SU-DHL-6 (cell line): ENCODE data around the gene ID3.

Source experiments
- H2AFZ ChIP-seq: fragments of 200-600 bp; sonication (generic); 2 replicates; pipeline ENCODE4 v1.6.1; 2014; ENCODE audit warnings: low read depth, mild to moderate bottlenecking, moderate library complexity, mixed read lengths, antibody characterized with exemption, low read length; ENCODE audit not compliant: severe bottlenecking
- H3F3A ChIP-seq: fragments of 200-600 bp; shearing (Covaris generic); 2 replicates; pipeline ENCODE4 v1.6.0; 2016; ENCODE audit warnings: antibody characterized with exemption, mild to moderate bottlenecking; ENCODE audit not compliant: insufficient read depth
- H3K27ac ChIP-seq: fragments of 200-600 bp; sonication (generic); 2 replicates; pipeline ENCODE4 v1.5.1; 2016; ENCODE audit warnings: low read depth, mild to moderate bottlenecking, low read length, moderate library complexity, mixed read lengths
- H3K27me3 ChIP-seq: fragments of 200-600 bp; sonication (generic), shearing (Covaris generic); 2 replicates; pipeline ENCODE4 v1.6.0; 2014; ENCODE audit warnings: mild to moderate bottlenecking, low read length
- H3K36me3 ChIP-seq: fragments of 200-600 bp; sonication (generic); 2 replicates; pipeline ENCODE4 v1.6.1; 2014; ENCODE audit warnings: mild to moderate bottlenecking, low read length, mixed read lengths
- H3K4me2 ChIP-seq: fragments of 300-600, 200-600 bp; shearing (Covaris generic), sonication (generic); 2 replicates; pipeline ENCODE4 v1.6.0; 2014; ENCODE audit warnings: low read length, low read depth, mild to moderate bottlenecking; ENCODE audit not compliant: poor library complexity, severe bottlenecking
- H3K4me3 ChIP-seq: fragments of 200-600 bp; sonication (generic); 2 replicates; pipeline ENCODE4 v1.5.1; 2014; ENCODE audit warnings: antibody characterized with exemption, low read length, mild to moderate bottlenecking, mixed read lengths; ENCODE audit not compliant: insufficient read depth, poor library complexity, severe bottlenecking
- H3K79me2 ChIP-seq: fragments of 200-600 bp; sonication (generic); 2 replicates; pipeline ENCODE4 v1.6.1; 2014; ENCODE audit warnings: mild to moderate bottlenecking, low read length, moderate library complexity; ENCODE audit not compliant: insufficient read depth
- H3K9ac ChIP-seq: fragments of 200-600 bp; sonication (generic); 2 replicates; pipeline ENCODE4 v1.7.0; 2014; ENCODE audit warnings: mild to moderate bottlenecking, low read length
- H3K9me2 ChIP-seq: fragments of 200-600 bp; sonication (generic); replicated peaks from 2 replicates; pipeline ENCODE4 v1.6.1; 2014; ENCODE audit warnings: low read length; ENCODE audit not compliant: insufficient read depth
- H3K9me3 ChIP-seq: fragments of 200-600 bp; sonication (generic); 2 replicates; pipeline ENCODE4 v1.6.1; 2014; ENCODE audit warnings: low read length, mixed read lengths; ENCODE audit not compliant: insufficient read depth
- H4K20me1 ChIP-seq: fragments of 200-600 bp; sonication (generic); 2 replicates; pipeline ENCODE4 v1.6.1; 2014; ENCODE audit warnings: low read depth, mild to moderate bottlenecking, antibody characterized with exemption, low read length, moderate library complexity, mixed read lengths
- EZH2phosphoT487 ChIP-seq: fragments of 200-600 bp; sonication (generic), shearing (Covaris generic); conservative IDR thresholded peaks from 2 replicates; pipeline ENCODE4 v1.6.1; 2018; ENCODE audit warnings: mild to moderate bottlenecking, antibody characterized with exemption, low read length, moderate library complexity, mixed read lengths
- TF ChIP-seq, protein P1 (sequence below): fragments of 200-600 bp; sonication (generic); IDR thresholded peaks from one replicate; pipeline ENCODE4 v1.5.1; 2017; ENCODE audit warnings: antibody characterized with exemption, mild to moderate bottlenecking, low read length, moderate library complexity; ENCODE audit not compliant: insufficient read depth, poor library complexity, severe bottlenecking

ID3 gene

GRCh38 chr1:23527366-23527765 is 31.9 kb downstream of the ID3 start:
- H3K9me2 ChIP-seq: no peaks in the 10 kb centered on the region
- H3K4me2 ChIP-seq: peak overlapping the region; percentile 96
- peak overlapping the region; percentile 96; the same call in 1 of the 2 replicates for H3K9ac ChIP-seq
- peaks cover 8% of the 10 kb centered on the region; the same call in 1 of the 2 replicates for H4K20me1 ChIP-seq
- peak overlapping the region; percentile 76 for H3K4me3 ChIP-seq
- H3K9me3 ChIP-seq: no peaks in the 10 kb centered on the region
- H3K79me2 ChIP-seq: peaks cover 76% of the 10 kb centered on the region
- peak overlapping the region; percentile 94 for H3K27ac ChIP-seq
- H3K27me3 ChIP-seq: no peaks in the 10 kb centered on the region
- H3K36me3 ChIP-seq: peaks cover 6% of the 10 kb centered on the region
- no peak for TF ChIP-seq EZH2phosphoT487
- TF ChIP-seq, protein P1, sequence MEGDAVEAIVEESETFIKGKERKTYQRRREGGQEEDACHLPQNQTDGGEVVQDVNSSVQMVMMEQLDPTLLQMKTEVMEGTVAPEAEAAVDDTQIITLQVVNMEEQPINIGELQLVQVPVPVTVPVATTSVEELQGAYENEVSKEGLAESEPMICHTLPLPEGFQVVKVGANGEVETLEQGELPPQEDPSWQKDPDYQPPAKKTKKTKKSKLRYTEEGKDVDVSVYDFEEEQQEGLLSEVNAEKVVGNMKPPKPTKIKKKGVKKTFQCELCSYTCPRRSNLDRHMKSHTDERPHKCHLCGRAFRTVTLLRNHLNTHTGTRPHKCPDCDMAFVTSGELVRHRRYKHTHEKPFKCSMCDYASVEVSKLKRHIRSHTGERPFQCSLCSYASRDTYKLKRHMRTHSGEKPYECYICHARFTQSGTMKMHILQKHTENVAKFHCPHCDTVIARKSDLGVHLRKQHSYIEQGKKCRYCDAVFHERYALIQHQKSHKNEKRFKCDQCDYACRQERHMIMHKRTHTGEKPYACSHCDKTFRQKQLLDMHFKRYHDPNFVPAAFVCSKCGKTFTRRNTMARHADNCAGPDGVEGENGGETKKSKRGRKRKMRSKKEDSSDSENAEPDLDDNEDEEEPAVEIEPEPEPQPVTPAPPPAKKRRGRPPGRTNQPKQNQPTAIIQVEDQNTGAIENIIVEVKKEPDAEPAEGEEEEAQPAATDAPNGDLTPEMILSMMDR: no peak
- peaks cover 59% of the 10 kb centered on the region for H3F3A ChIP-seq
- H2AFZ ChIP-seq: no peak overlapping the region

- Histone ChIP-seq H4K20me1 (peaks cover 8% of the 10 kb centered on the region; the same call in 1 of the 2 replicates), H3K9me2 (no peaks in the 10 kb centered on the region), H3K27ac (peak overlapping the region; percentile 94), H3K9me3 (no peaks in the 10 kb centered on the region), H3K9ac (peak overlapping the region; percentile 96; the same call in 1 of the 2 replicates), H3K36me3 (peaks cover 6% of the 10 kb centered on the region), H3F3A (peaks cover 56% of the 10 kb centered on the region), H3K4me2 (peak overlapping the region; percentile 96), H3K4me3 (peak overlapping the region; percentile 31), H3K79me2 (peaks cover 84% of the 10 kb centered on the region), H3K27me3 (no peaks in the 10 kb centered on the region), H2AFZ (no peak overlapping the region)
- TF ChIP-seq, protein P1: no peak
- TF ChIP-seq EZH2phosphoT487: no peak
These were observed 32.8 kb downstream of the ID3 start for GRCh38 chr1:23526329-23527041.

DNA sequence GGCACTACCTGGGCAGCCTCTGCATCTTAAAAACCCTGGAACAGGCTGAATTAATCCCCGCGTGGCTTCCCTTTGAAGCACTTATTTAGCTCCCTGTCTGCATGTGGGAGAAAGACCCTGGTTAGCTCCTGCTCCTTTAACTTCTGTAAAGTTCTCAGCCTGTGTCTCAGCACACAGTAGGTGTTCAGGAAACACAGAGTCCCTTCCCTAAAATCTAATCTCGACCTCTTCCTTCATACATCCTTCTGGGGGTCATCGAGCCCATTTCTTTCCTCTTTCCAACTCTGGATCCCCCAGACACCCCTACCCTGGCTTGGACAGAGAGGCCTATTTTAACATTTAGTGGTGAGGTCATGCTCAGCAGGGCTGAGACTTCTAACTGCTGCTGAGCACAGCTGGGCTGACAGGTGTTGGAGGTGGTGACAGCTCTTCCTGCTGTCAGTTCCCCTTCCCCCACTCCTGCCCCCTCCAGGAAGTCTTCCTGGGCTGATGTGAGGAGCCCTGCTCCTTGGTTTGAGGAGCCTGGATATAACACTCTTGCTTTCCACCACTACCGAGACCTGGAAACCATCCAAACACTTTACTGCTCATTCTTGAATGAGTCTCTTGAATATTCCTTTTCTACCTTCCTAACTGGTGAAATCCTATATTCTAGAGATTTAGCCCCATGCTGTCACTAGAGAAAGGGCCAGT is 33.6 kb downstream of the ID3 start:
- H3K79me2 ChIP-seq: peaks cover 81% of the 10 kb centered on the region
- H3K27me3 ChIP-seq: no peaks in the 10 kb centered on the region
- H3K4me2 ChIP-seq: peak overlapping the region; percentile 96
- H3K4me3 ChIP-seq: peak overlapping the region; percentile 35
- H2AFZ ChIP-seq: no peak overlapping the region
- peaks cover 56% of the 10 kb centered on the region for H3F3A ChIP-seq
- peak overlapping the region; percentile 96 for H3K9ac ChIP-seq
- no peak for TF ChIP-seq EZH2phosphoT487
- TF ChIP-seq, protein P1: no peak
- H4K20me1 ChIP-seq: peaks cover 8% of the 10 kb centered on the region; the same call in 1 of the 2 replicates
- no peaks in the 10 kb centered on the region for H3K9me2 ChIP-seq
- peaks cover 6% of the 10 kb centered on the region for H3K36me3 ChIP-seq
- no peaks in the 10 kb centered on the region for H3K9me3 ChIP-seq
- peak overlapping the region; percentile 94 for H3K27ac ChIP-seq
